Bronchial epithelial cell (primary cell): Measurements from ENCODE around the gene CLIC6. TPM values are rescaled to one million over a fixed set of nuclear protein-coding genes. Genes with fewer than 3 reads are reported as not detected.

Experiments
- DNase-seq: peaks from one replicate; pipeline ENCODE4 v3.0.0-alpha.2; 2010; ENCODE audit warnings: low read depth
- FAIRE-seq: peaks from 2 replicates; lab custom pipeline; 2011; peaks lifted over from hg19 to GRCh38; lab: Jason Lieb, UNC
- H3K27me3 ChIP-seq: 2 replicates; pipeline ENCODE4 v1.5.1; 2011; ENCODE audit warnings: low read length; ENCODE audit not compliant: control insufficient read depth, insufficient read depth
- H3K36me3 ChIP-seq: 2 replicates; pipeline ENCODE4 v1.5.1; 2011; ENCODE audit warnings: low read length; ENCODE audit not compliant: control insufficient read depth, insufficient read depth
- H3K4me3 ChIP-seq: 2 replicates; pipeline ENCODE4 v1.5.1; 2011; ENCODE audit warnings: mild to moderate bottlenecking, low read depth, low read length, control low read depth
- total RNA-seq: library from RNA; depleted of rRNA; stranded (reverse); fragments of >200 nt; gene quantifications from 2 replicates; pipeline ENCODE4 v1.2.1, GENCODE V29; 2014
- TF ChIP-seq, protein P1 (sequence below): IDR thresholded peaks from 2 replicates; pipeline ENCODE4 v1.5.1; 2011; ENCODE audit warnings: mild to moderate bottlenecking, moderate library complexity, low read length, control low read depth, inconsistent platforms; ENCODE audit not compliant: insufficient read depth, severe bottlenecking

Gene CLIC6
- total RNA-seq, 1 donor from 2014 or later: not detected

GRCh38 chr21:34696121-34696520 lies 27.3 kb downstream of the CLIC6 start:
- no peak overlapping the region for H3K4me3 ChIP-seq
- no peaks in the 10 kb centered on the region for H3K36me3 ChIP-seq
- peaks cover 3% of the 10 kb centered on the region for H3K27me3 ChIP-seq
- DNase-seq (no peak), FAIRE-seq (no peak)
- TF ChIP-seq, protein P1, sequence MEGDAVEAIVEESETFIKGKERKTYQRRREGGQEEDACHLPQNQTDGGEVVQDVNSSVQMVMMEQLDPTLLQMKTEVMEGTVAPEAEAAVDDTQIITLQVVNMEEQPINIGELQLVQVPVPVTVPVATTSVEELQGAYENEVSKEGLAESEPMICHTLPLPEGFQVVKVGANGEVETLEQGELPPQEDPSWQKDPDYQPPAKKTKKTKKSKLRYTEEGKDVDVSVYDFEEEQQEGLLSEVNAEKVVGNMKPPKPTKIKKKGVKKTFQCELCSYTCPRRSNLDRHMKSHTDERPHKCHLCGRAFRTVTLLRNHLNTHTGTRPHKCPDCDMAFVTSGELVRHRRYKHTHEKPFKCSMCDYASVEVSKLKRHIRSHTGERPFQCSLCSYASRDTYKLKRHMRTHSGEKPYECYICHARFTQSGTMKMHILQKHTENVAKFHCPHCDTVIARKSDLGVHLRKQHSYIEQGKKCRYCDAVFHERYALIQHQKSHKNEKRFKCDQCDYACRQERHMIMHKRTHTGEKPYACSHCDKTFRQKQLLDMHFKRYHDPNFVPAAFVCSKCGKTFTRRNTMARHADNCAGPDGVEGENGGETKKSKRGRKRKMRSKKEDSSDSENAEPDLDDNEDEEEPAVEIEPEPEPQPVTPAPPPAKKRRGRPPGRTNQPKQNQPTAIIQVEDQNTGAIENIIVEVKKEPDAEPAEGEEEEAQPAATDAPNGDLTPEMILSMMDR: no peak

DNA sequence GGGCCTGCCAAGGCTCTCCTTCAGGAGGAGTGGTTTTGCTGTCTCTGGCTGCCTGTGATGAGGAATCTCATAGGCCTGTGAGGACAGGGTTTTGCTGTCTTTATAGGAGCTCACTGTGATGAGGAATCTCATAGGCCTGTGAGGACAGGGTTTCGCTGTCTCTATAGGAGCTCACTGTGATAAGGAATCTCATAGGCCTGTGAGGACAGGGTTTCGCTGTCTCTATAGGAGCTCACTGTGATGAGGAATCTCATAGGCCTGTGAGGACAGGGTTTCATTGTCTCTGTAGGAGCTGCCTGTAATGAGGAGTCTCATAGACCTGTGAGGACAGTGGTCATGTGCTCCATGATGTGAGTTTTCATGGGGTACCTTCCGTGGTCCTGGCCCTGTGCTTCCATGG lies 29.0 kb downstream of the CLIC6 start:
- DNase-seq (no peak), FAIRE-seq (no peak)
- TF ChIP-seq, protein P1: no peak
- no peaks in the 10 kb centered on the region for H3K27me3 ChIP-seq
- H3K36me3 ChIP-seq: no peaks in the 10 kb centered on the region
- no peak overlapping the region for H3K4me3 ChIP-seq

DNA sequence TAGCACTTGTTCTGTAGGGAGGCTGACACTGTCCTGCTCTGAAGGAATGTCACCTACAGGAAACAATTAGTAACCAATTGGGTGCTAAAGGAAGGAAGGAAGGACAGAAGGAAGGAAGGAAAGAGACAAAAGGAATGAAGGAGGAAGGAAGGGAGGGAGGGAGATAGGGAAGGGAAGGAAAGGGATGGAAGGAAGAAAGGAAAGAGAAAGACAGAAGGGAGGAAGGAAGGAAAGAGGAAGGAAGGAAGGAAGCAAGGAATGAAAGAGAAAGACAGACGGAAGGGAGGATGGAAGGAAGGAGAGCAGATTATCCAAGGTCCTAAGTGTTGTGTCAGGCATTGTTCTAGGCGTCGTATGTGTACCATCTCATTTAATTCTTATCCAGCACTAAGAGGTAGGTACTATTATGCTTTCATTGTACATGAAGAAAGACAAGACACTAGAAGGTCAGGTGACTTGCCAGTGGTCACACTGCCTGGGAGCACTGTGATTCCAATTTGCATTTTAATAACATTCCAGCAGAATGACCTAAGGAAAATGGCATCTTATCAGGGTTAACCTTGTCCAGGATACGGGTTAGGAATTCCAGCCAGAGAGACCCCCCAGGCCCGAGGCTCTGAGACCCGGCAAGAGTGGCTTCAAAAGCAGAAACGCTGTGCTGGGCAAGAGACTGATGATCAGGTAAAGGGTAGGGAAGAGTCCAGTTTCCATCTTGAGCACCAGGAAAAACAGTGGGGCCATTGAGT lies 29.6 kb downstream of the CLIC6 start:
- Histone ChIP-seq H3K36me3 (no peaks in the 10 kb centered on the region), H3K27me3 (no peaks in the 10 kb centered on the region), H3K4me3 (no peak overlapping the region)
- TF ChIP-seq, protein P1: no peak
- FAIRE-seq (no peak), DNase-seq (no peak)

DNA sequence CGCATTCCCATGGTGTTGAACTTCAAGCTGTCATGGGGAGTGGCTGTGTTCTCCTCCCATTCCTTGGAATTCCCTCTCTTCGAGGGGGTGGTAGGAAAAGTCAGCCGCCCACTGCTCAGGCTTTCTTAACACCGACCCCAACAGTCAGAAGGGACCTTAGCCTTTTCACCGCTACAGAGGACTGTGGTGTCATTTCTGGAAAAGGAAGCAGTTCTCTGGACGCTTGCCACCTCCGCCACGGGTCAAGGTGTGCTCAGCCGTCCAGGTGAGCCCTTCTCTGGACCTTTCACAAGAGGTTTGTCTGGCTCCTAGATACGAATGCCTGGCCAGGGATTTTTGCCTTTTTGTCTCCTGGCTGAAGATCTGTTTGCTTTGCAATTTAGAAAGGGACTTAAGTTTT lies 31.8 kb downstream of the CLIC6 start:
- FAIRE-seq: no peak
- DNase-seq: no peak
- Histone ChIP-seq H3K27me3 (no peaks in the 10 kb centered on the region), H3K36me3 (no peaks in the 10 kb centered on the region), H3K4me3 (no peak overlapping the region)
- TF ChIP-seq, protein P1: no peak

GRCh38 chr21:34701726-34702125 lies 32.9 kb downstream of the CLIC6 start:
- TF ChIP-seq, protein P1: no peak
- no peaks in the 10 kb centered on the region for H3K27me3 ChIP-seq
- no peak overlapping the region for H3K4me3 ChIP-seq
- DNase-seq: no peak
- H3K36me3 ChIP-seq: no peaks in the 10 kb centered on the region
- FAIRE-seq: no peak
